Measurements from ENCODE around the gene CPM.

- TF ChIP-seq CTCF (IDR thresholded peaks at IDR 0.05; ENCODE audit: insufficient read depth, low read length, poor library complexity, severe bottlenecking) (no peak), EZH2phosphoT487 (conservative IDR thresholded peaks at IDR 0.05; ENCODE audit: low read length) (no peak)
Measured at GRCh38 chr12:68888243-68888642, 44.7 kb downstream of the CPM start.

Data from SU-DHL-6 (cell line).